Measurements from ENCODE around the gene VEPH1.

The VEPH1 gene

DNA sequence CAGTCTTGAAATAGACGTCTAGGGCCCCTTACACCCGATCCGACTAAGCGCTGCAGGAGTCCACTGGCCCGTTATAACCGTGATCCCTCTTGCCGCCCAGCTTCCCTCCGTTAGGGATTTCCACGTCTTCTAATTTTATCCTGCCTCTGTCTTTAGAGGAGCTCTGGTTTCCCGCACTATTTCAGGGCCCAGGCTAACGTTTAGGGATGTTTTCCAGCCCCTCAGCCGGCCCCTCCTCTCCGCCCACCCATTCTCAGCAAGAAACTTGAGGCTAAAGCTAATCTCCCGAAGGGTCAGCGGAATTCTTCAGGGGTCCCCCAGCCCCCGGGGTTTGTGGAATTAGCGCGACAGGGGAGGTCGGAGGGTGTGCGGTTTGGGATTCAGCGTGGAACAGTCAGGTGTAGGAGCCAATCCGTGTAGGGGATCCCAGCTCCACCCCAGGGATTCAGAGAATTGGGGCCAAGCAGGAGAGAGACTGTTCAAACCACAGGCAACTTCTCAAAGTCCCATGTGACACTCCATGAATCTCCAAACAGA, 65.0 kb downstream of the VEPH1 start:
- DNase-seq (ENCODE audit: extremely low read depth in 1 of 2, low read depth in 1 of 2), result no peak

DNA sequence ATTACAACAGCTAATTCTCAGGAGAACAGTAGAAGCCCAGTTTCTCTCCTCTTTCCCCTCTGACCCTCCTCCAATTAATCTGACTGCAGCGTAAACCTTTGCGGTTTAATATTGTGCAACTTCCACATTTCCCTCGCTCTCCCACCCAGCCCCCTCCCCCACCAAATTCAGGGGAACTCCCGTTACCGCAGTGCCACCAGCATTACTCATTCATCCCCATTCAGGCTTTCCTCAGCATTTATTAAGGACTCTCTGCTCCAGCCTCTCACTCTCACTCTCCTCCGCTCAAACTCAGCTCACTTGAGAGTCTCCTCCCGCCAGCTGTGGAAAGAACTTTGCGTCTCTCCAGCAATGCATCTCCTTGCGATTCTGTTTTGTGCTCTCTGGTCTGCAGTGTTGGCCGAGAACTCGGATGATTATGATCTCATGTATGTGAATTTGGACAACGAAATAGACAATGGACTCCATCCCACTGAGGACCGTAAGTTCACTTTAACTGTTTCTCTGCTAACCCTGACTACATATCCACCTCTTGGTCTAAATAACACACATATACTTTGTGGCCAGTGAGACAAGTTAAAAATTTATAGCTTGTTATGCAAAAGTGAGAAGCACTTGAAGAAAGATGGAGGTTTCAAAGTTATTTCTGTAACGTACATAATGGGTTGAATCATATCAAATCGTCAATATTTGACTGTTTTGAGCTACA, 66.5 kb downstream of the VEPH1 start, which contains the start of gene PTX3:
TSS of gene PTX3 (plus strand) at position 268 of the 709 bp plus-strand sequence. CDS start at position 352, 84 bp downstream.
- no peak for DNase-seq (ENCODE audit: extremely low read depth in 1 of 2, low read depth in 1 of 2)

DNA sequence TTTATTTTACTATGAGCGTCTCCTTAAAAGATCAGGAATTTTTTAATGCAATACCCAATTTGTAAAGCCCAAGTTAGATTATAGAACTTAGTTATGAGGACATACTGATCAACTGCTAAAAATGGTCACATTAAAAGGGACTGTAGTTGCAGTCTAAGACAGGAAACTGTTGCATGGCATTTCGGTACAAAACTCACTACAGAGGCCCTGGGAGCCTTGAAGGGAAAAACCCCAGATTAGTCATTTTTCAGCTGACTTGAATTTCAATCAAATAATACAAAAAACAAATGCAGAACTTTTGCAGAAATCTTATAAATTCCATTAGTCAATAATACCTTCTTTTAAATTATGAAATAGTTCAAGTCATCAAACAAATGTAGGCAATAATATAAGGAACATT, 73.5 kb downstream of the VEPH1 start:
- DNase-seq (ENCODE audit: extremely low read depth in 1 of 2, low read depth in 1 of 2), result no peak

DNA sequence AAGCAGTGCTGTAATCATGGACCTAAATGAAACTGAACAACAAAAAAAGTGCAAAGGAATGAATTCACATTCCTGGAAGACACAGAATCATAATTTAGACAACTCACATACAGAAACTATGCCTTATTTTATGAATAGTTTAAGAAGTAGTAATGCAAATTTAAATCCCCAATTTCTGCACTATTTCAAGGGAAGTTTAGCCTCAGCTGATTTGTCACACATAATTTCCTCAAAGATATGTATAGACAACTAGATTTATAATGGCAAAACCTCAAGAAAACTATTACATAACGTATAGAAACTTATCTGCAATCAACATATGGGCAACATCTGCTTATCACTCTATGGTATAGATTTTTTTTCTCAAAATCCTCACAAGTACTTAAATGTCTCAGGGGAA, 74.4 kb downstream of the VEPH1 start:
- no peak for DNase-seq (ENCODE audit: extremely low read depth in 1 of 2, low read depth in 1 of 2)

DNA sequence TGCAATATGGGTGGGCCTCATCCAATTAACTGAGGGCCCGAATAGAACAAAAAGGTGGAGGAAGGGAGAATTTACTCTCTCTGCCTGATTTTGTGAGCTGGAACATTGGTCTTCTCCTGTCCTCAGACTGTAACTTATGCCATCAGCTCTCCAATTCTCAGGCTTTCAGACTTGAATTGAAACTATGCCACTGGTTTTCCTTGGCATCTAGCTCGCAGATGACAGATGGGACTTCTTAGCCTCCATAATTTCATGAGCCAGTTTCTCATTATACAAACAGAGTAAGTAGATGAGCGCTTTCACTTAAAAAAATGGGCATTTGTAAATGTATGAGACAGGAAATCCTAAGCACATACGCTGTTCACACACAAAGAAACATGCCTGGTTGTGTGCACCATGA, 75.3 kb downstream of the VEPH1 start:
- no peak for DNase-seq (ENCODE audit: extremely low read depth in 1 of 2, low read depth in 1 of 2)

DNA sequence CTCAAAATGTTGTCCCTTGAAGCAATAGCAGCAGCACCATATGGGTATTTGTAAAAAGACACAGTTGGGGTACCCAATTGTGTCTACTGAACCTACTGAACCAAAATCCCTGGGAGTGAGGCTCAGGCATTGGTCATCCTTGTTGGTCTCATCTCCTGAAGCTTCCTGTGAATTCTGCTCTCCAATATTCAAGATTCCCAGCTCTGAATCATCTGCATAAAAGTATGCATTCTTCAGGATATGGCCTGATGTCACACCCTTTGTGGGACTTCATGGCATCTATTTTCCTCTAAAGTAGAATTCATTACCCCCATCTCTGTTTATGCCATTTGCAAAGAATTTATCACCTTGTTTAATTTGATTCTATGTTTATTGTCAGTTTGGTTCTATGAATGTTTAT, 79.9 kb downstream of the VEPH1 start:
- DNase-seq (ENCODE audit: extremely low read depth in 1 of 2, low read depth in 1 of 2), result no peak

DNA sequence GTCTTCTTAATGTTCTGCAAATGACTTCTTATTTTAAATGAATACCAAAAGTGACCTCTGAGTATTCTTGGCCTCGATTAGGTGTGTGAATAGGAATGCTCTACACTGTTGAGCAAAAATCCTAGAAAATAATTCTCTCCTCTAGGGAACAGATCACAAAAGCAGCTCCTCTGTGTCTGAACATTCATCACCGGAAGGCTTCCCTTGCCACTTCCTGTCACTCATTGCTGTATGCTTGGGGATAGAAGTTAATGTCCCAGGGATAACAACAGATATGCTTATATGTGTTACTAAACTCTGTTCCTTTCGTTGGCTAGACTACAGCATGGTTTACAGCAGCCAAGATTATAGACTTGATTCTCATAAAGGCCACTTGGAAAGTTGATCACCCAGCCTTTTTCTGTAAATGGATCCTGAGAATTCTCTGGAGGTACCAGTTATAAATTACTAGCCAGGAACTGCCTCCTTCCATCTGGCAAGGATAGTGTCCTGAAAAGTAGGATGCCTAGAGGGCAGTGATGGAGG, 82.5 kb downstream of the VEPH1 start:
- no peak for DNase-seq (ENCODE audit: extremely low read depth in 1 of 2, low read depth in 1 of 2)

DNA sequence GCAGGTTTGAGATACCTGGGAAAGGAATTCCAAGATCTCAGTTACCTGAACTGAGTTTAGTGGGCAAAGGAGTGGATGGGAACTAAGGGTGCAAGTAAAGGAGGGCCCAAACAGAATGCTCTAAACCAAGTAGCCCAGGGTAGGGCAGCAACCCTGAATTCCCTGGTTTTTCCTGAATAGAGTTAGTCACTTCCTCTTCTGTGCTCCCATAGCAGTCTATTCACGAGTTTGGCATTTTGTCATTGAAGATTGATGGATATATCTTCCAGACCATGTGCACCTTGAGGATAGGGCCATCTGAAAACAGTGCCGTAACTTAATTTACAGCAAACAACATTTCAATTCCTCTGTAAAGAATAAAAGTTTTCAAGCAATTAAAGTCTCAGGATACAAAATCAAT, 85.1 kb downstream of the VEPH1 start:
- no peak for DNase-seq (ENCODE audit: extremely low read depth in 1 of 2, low read depth in 1 of 2)

DNA sequence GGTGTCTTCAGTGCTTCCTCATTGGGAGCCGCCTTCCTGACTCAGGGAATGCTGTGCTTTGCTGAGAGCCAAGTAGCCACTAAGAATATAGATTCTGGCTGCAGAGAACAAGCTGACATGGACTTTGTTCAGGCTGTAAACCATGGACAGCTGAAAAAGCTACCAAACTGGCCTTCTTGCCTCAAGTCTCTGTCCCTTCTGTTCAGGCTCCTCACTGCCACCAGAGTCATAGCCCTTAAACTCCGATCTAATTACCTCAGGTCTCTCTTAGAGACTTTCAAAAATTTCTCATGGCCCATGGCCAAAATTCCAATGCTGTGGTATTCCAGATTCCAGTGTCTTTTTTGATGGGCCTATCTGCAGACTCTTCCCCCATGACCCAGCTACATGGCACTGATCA, 86.0 kb downstream of the VEPH1 start:
- DNase-seq (ENCODE audit: extremely low read depth in 1 of 2, low read depth in 1 of 2), result no peak

DNA sequence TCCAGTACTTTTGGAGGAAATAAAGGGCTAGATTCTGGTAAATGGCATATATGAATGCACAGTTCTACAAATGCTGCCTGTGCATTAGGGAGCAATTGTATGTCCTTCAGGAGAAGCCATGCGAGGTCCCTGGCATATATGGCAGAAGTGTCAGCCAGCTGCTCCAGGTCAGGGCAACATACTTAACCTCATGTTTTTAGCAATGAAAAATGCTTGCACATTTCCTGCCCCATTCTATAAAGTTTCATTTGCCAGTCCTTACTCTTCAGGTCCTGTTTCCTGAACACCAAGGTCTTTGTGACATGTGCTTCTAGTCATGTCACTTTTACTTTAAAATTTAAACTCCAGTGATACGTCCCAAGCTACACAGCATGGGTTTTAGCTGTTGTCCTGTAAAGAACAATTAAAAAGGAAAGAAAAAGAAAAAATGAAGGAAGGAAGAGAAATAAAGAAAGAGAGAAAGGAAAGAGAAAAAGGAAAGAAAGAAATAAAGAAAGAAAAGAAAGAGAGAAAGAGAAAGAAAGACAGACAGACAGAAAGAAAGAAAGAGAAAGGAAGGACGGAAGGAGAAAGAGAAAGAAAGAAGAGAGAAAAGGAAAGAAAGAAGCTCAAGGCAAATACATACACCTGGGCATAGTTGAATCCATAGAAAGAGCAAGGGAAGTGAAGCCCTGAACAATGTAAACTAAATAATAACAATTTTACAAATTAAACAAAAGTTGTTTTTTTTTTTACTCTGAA, 86.7 kb downstream of the VEPH1 start:
- DNase-seq (ENCODE audit: extremely low read depth in 1 of 2, low read depth in 1 of 2), result no peak

DNA sequence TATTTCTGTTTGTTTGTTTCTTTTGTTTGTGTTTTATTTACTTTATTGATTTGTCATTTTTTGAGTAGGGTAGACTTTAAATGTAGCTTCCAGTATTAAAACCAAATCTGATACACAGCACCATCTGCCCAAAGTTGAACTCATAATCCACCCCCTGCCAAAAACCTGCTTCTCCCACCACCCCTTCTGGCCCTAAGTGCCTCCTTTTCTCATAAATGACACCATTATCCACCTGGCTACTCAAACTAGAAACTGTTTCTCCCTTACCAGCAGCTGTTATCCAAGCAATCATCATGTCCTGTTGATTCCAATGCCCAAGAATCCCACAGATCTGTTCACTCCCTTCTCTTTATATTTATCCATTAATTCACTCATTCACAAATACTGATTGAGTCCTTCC, 88.4 kb downstream of the VEPH1 start:
- DNase-seq (ENCODE audit: extremely low read depth in 1 of 2, low read depth in 1 of 2), result no peak

DNA sequence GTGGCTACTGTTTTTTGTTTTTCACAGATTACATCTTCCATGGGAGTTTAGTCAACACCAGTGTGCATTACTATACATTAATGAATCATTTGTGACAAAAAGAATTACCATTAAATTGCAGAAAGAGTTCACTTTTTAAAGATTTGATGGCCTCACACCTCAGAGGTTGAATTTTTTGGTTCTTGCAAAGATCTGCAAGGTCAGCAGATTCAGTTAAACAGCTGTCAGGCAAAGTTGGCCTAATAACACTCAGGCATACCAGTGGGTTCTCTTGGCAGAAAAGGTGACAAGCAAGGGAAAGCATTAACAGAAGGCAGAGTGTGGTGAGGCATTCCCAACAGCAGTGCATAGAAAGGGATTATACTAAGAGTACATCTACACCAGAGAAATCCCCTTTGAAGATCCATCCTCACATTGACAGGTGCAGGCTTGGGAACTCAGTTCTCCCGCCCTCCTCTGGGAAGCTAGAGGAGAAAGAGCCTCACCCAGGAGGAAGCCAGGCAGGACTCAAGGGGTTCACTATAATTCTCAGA, 90.8 kb downstream of the VEPH1 start:
- no peak for DNase-seq (ENCODE audit: extremely low read depth in 1 of 2, low read depth in 1 of 2)

DNA sequence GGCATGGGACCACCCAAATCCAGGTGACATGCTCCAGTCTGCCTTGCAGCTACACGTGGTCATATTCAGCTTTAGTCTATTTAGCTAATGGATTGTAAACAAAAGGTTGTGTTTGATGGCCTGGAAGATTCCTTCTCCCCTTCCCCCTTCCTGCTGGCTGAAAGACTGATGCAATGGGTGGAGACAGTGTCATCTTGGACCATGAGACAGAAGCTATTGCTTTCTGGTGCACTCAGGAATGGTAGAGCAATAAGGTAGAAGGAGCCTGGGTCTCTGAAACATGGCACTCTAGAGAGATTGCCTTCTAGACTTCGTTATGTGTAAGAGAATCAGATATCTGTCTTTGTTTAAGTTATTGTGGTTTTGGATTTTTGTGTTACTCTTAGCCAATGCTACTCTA, 92.3 kb downstream of the VEPH1 start:
- no peak for DNase-seq (ENCODE audit: extremely low read depth in 1 of 2, low read depth in 1 of 2)

DNA sequence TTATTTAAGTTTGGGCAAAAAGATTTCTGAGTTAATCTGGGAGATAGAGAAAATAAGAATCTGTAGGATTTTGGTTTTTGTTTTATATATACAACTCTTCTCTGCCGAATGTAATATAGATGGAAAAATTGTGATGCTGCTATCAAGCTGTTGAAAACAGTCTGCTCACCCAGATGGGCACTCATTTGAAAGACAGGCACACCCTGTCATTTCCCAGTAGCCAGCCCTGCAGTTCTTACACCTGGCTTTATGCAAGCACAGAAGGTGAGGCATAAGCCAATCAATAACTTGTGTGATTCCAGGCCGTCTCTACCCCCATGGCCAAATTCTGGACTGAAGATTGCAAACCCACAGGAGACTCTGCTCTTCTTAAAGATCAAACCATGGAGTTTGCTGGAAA, 93.7 kb downstream of the VEPH1 start:
- DNase-seq (ENCODE audit: extremely low read depth in 1 of 2, low read depth in 1 of 2), result no peak

DNA sequence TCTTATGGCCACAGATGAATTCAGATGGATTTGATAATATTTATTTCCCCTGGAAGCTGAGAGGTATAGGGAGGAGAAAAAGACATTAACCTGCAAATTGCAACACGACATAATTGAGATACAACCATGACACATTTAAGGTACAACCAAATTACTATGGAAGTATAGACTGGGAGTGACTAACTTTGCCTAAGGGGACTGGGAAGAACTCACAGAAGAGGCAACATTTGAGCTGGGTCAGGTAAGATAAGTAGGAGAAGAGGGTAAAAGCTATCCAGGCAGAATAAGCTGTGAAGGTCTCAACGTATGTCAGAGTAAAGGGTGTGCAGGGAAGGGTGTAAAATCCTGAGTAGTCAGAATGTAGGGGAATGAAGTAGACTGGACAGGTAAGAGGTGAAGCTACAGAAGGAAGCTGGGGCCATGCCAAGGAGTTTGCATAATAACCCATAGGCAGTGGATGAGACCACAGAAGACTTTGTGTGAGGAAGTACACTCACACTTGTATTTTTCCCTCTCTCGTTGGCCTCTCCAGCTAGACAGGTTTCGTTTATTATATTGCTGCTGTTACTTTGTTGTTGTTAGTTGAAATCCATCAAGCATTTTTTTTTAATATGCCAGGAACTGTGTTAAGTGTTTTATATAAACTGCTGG, 94.6 kb downstream of the VEPH1 start:
- DNase-seq (ENCODE audit: extremely low read depth in 1 of 2, low read depth in 1 of 2), result no peak

DNA sequence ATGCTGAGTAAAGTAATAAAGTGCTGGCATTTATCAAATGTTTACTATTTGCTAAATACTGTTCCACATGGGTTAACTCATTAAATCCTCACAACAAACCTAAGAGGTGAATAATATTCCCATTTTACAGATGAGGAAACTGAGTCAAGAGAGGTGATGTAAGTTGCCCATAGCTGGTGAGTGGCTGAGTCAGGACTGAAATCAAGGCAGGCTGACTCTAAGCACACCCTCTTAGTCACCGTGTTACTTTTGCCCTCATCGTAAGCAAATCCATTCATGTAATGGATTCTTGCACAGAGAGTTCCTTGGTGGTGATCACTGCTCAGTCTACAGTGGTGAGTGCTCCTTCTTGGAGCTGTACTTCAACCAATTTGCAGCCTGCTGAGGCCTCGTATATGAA, 95.4 kb downstream of the VEPH1 start:
- no peak for DNase-seq (ENCODE audit: extremely low read depth in 1 of 2, low read depth in 1 of 2)

DNA sequence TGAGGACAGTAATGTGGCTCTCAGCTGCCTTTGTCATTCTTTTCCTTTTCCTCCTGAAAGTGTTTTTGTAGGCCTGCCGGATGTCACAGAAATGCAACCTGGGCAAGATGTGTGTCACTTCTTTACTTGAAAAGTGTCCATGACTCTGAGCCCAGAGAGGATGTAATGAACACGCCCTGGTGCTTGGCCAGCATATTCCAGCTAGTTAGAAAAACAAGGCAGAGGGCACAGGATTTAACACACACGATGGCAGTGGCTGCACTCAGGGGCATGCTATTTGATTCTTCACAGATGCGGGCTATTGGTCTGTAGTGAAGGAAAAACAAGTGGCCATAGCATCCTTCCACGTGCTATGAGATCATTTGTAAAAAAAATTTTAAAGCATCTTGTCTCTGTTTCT, 96.8 kb downstream of the VEPH1 start:
- no peak for DNase-seq (ENCODE audit: extremely low read depth in 1 of 2, low read depth in 1 of 2)

DNA sequence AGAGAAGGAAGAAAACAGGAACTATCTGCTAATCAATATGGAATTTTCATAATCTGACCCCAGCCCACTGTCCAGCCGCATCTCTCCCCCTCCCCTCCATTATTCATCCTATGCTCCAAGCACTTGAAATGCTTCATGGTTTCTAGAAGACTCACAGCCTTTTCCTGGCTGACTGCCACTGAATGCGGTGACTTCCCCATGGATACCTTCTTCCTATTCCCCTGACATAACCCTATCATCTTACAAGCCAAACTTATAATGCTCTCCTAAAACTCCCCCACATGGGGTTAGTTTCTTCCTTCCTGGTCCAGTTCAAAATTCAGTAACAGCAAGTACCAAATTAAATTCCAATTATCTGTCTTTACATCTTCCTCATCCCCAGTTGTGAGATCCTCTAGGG, 97.8 kb downstream of the VEPH1 start:
- DNase-seq (ENCODE audit: extremely low read depth in 1 of 2, low read depth in 1 of 2), result no peak

DNA sequence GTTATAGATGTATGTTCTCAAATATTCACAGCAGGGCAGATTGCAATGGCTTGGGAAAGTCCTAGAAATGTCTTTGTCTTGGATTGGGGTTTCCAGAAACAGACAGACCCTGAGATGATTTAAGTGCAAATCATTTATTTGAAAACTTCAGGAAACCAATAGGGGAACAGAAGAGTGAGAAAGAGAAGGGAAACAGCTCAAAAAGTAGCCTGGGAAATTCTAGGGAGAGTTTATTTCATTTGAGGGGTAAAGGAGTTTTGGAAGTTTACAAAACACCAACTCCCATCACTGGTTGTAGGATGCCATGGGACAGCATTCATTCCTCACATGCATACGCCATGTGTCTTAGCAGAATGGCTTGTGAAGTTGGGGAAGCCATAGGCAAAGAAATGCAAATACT, 98.8 kb downstream of the VEPH1 start:
- DNase-seq (ENCODE audit: extremely low read depth in 1 of 2, low read depth in 1 of 2), result no peak

DNA sequence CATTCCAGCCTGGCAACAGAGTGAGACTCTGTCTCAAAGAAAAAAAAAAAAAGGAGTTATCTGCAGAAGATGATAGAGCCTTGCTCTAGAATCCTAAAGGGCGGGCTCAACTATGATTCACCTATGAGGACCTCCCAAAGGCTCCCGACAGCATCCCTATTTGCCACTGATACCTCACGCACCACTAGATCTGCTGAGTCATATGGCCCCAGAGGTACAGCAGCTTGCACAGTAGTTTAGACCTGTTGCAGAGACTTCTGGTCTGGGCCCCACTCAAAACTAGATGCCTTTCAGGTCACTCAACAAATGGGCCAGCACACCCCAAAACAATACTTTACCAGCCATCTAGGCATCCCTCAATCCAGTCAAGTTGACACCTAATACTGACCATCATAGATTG, 104.6 kb downstream of the VEPH1 start:
- DNase-seq (ENCODE audit: extremely low read depth in 1 of 2, low read depth in 1 of 2), result no peak

DNA sequence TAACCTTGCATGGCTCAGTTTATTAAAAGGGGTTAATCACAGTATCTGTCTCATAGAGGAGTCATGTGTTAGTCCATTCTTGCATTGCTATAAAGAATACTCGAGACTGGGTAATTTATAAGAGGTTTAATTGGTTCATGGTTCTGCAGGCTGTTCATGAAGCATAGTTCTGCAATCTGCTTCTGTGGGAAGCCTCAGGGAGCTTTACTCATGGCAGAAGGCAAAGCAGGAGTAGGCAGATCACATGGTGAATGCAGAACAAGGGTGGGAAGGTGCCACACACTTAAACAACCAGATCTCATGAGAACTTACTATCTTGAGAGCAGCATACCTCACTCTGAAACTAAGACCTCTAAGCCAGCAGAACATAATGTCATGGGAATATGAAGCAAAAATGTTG, 108.8 kb downstream of the VEPH1 start:
- no peak for DNase-seq (ENCODE audit: extremely low read depth in 1 of 2, low read depth in 1 of 2)

All from activated CD8-positive, alpha-beta memory T cell treated with anti-CD3 and anti-CD28 coated beads for 1 hour (primary cell).